Measurements from ENCODE around the gene ANKLE1. TPM values are rescaled to one million over a fixed set of nuclear protein-coding genes. Genes with fewer than 3 reads are reported as not detected.

Gene ANKLE1
- total RNA-seq, 3 donors from 2014 or later: 0.23 to 1.9 (median 0.80) TPM

- no peak for TF ChIP-seq CTCF (IDR thresholded peaks at IDR 0.05)
- Histone ChIP-seq H3K4me1 (ENCODE audit: low read depth) (peaks cover 30% of the 10 kb centered on the region), H3K9me3 (no peaks in the 10 kb centered on the region), H3K4me3 (no peak overlapping the region), H3K36me3 (ENCODE audit: low read depth) (no peaks in the 10 kb centered on the region)
- peak in 2 of 3 donors; percentile 41 to 60 for DNase-seq
- no peak for ATAC-seq
- intact Hi-C loops (cut with DNase I, micrococcal nuclease): no loop called here
These were observed 22.2 kb downstream of the ANKLE1 start for GRCh38 chr19:17303940-17304267.

- ATAC-seq (no peak), DNase-seq (peak in 1 of 3 donors; percentile 19)
- intact Hi-C loops (cut with DNase I, micrococcal nuclease): no loop called here
These were observed 22.9 kb downstream of the ANKLE1 start for GRCh38 chr19:17304386-17305215.

GRCh38 chr19:17305216-17305516 lies 23.5 kb downstream of the ANKLE1 start:
- DNase-seq: no peak
- Histone ChIP-seq H3K4me1 (ENCODE audit: low read depth) (peaks cover 30% of the 10 kb centered on the region), H3K36me3 (ENCODE audit: low read depth) (no peaks in the 10 kb centered on the region), H3K4me3 (peak overlapping the region; percentile 60), H3K9me3 (no peaks in the 10 kb centered on the region)
- intact Hi-C loops (cut with DNase I, micrococcal nuclease): no loop called here
- ATAC-seq: no peak
- TF ChIP-seq CTCF (IDR thresholded peaks at IDR 0.05): no peak

More at GRCh38 chr19:17304386-17305215, 22.9 kb downstream of the ANKLE1 start:
- Histone ChIP-seq H3K36me3 (ENCODE audit: low read depth) (no peaks in the 10 kb centered on the region), H3K9me3 (no peaks in the 10 kb centered on the region), H3K4me3 (no peak overlapping the region), H3K4me1 (ENCODE audit: low read depth) (peaks cover 30% of the 10 kb centered on the region)
- no peak for TF ChIP-seq CTCF (IDR thresholded peaks at IDR 0.05)

- DNase-seq (peak; percentile 98 to 99 (median 98)), ATAC-seq (peak; percentile 80)
- peaks cover 35% of the 10 kb centered on the region for H3K4me1 ChIP-seq (ENCODE audit: low read depth)
- H3K36me3 ChIP-seq (ENCODE audit: low read depth): no peaks in the 10 kb centered on the region
- H3K4me3 ChIP-seq: peak within 1 kb of the TSS; percentile 60
- no peaks in the 10 kb centered on the region for H3K9me3 ChIP-seq
- intact Hi-C loops (cut with DNase I, micrococcal nuclease): no loop called here
- peak; percentile 80 for TF ChIP-seq CTCF (IDR thresholded peaks at IDR 0.05)
These were observed 24.0 kb downstream of the ANKLE1 start, which contains the start of gene MRPL34 for GRCh38 chr19:17305517-17306284. Gene MRPL34 (plus strand): TSS chr19:17305872. CDS start chr19:17305893, 21 bp downstream.

- Histone ChIP-seq H3K4me1 (ENCODE audit: low read depth) (peaks cover 40% of the 10 kb centered on the region), H3K4me3 (peak overlapping the region; percentile 60), H3K9me3 (no peaks in the 10 kb centered on the region), H3K36me3 (ENCODE audit: low read depth) (no peaks in the 10 kb centered on the region)
- peak in 2 of 3 donors; percentile 44 to 56 for DNase-seq
- no peak for TF ChIP-seq CTCF (IDR thresholded peaks at IDR 0.05)
- ATAC-seq: no peak
- intact Hi-C loops (cut with DNase I, micrococcal nuclease): no loop called here
These were observed 24.6 kb downstream of the ANKLE1 start for GRCh38 chr19:17306285-17306714.

Measured in mucosa of descending colon (tissue), 3 donors.